Measurements from ENCODE around the gene KATNAL2.

DNA sequence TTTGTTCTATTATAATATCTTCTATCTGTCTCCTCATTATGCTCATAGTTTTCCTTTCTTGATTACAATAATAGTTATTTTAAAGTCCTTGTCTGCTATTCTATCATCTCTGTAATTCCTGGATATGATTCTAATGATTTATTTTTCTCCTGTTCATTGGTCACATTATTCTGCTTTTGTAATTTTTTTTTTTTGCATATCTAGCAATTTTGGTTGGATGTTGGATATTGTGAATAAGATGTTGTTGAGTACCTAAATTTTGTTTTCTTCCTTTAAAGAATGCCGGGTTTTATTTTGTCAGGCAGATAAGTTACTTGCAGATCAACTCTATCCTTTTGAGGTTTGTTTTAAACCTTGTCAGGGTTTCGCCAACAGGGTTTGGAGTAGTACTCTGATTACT, 25.2 kb downstream of the KATNAL2 start:
- TF ChIP-seq EZH2 (IDR thresholded peaks at IDR 0.05; ENCODE audit: insufficient read depth, poor library complexity, severe bottlenecking), result no peak
- TF ChIP-seq EZH2phosphoT487 (IDR thresholded peaks at IDR 0.05; ENCODE audit: insufficient read depth, low read depth), result no peak

Measured in GM23248 (cell line).